Keratinocyte (primary cell): ENCODE results near the gene LSM3. TPM values are rescaled to one million over a fixed set of nuclear protein-coding genes. Genes with fewer than 3 reads are reported as not detected.

Experiments used
- DNase-seq: peaks from one replicate; pipeline ENCODE4 v3.0.0-alpha.2; 2011; ENCODE audit warnings: low read depth, missing footprints, low spot score
- FAIRE-seq: peaks from 2 replicates; lab custom pipeline; 2011; peaks lifted over from hg19 to GRCh38; lab: Jason Lieb, UNC
- H2AFZ ChIP-seq: 2 replicates; pipeline ENCODE4 v1.6.0; 2012; ENCODE audit warnings: low read length, control low read depth, inconsistent platforms; ENCODE audit not compliant: control insufficient read depth
- H3K27ac ChIP-seq: 2 replicates; pipeline ENCODE4 v1.5.1; 2011; ENCODE audit warnings: low read length; ENCODE audit not compliant: control insufficient read depth, insufficient read depth
- H3K27me3 ChIP-seq: 3 replicates; pipeline ENCODE4 v1.6.0; 2011; ENCODE audit warnings: low read length; ENCODE audit not compliant: control insufficient read depth, insufficient read depth; ENCODE audit errors: extremely low read depth
- H3K36me3 ChIP-seq, 2 experiments: 2 replicates in 1 of 2; 3 replicates in 1 of 2; pipeline ENCODE4 v1.5.1; 2011; ENCODE audit warnings: low read length in 2 of 2, mild to moderate bottlenecking in 1 of 2; ENCODE audit not compliant: control insufficient read depth in 2 of 2, insufficient read depth in 2 of 2; ENCODE audit errors: extremely low read depth in 1 of 2
- H3K4me1 ChIP-seq: 3 replicates; pipeline ENCODE4 v1.5.1; 2011; ENCODE audit warnings: low read length; ENCODE audit not compliant: control insufficient read depth, insufficient read depth; ENCODE audit errors: extremely low read depth
- H3K4me2 ChIP-seq: 3 replicates; pipeline ENCODE4 v1.6.0; 2011; ENCODE audit warnings: low read depth, low read length; ENCODE audit not compliant: control insufficient read depth, insufficient read depth; ENCODE audit errors: extremely low read depth
- H3K4me3 ChIP-seq, 3 experiments: fragments of 200-600 bp in 1 of 3; sonication (generic) in 1 of 3; 2 replicates in 2 of 3; 3 replicates in 1 of 3; pipeline ENCODE4 v1.5.1; 2011 to 2016; ENCODE audit warnings: low read length in 3 of 3, mild to moderate bottlenecking in 3 of 3, control low read depth in 2 of 3, inconsistent platforms in 1 of 3, low read depth in 1 of 3, mixed read lengths in 1 of 3, mixed run types in 1 of 3, moderate library complexity in 1 of 3; ENCODE audit not compliant: control insufficient read depth in 2 of 3, insufficient read depth in 2 of 3; ENCODE audit errors: extremely low read depth in 1 of 3
- H3K79me2 ChIP-seq: 2 replicates; pipeline ENCODE4 v1.6.0; 2012; ENCODE audit warnings: low read length; ENCODE audit not compliant: control insufficient read depth, insufficient read depth
- H3K9ac ChIP-seq: 3 replicates; pipeline ENCODE4 v1.6.0; 2011; ENCODE audit warnings: low read length; ENCODE audit not compliant: control insufficient read depth, insufficient read depth; ENCODE audit errors: extremely low read depth
- H3K9me1 ChIP-seq: 3 replicates; pipeline ENCODE4 v1.6.0; 2011; ENCODE audit warnings: low read length; ENCODE audit not compliant: control insufficient read depth, insufficient read depth; ENCODE audit errors: extremely low read depth
- H3K9me3 ChIP-seq: 2 replicates; pipeline ENCODE4 v1.5.1; 2012; ENCODE audit warnings: low read depth, low read length; ENCODE audit not compliant: control insufficient read depth
- H4K20me1 ChIP-seq: 3 replicates; pipeline ENCODE4 v1.6.0; 2011; ENCODE audit warnings: low read length; ENCODE audit not compliant: control insufficient read depth, insufficient read depth; ENCODE audit errors: extremely low read depth
- EZH2 ChIP-seq: IDR thresholded peaks from one replicate; pipeline ENCODE4 v1.6.1; 2012; ENCODE audit warnings: inconsistent platforms, mild to moderate bottlenecking, low read length, moderate library complexity
- dilution Hi-C: fragments of 300-500 bp; cut with MboI; formaldehyde crosslinking; loops from one replicate; pipeline ENCODE4 v1.7.0; 2020; ENCODE audit warnings: low sequenced_read_pairs; ENCODE audit not compliant: extremely low pct_ligation_motif_present
- polyA plus RNA-seq, 5 experiments: library from polyadenylated mRNA; depleted of rRNA in 3 of 5; stranded (reverse) in 3 of 5; stranded (forward) in 1 of 5; unstranded in 1 of 5; fragments of >200 nt; gene quantifications; 1 replicate in 1 of 5; 2 replicates in 3 of 5; 3 replicates in 1 of 5; pipeline versions ENCODE4 v1.2.1 to v1.2.3, GENCODE V29; 2011 to 2012; ENCODE audit warnings: missing spikeins in 2 of 5, low read depth in 1 of 5, low replicate concordance in 1 of 5
- TF ChIP-seq, protein P1 (sequence below), 3 experiments: IDR thresholded peaks in 1 of 3; conservative IDR thresholded peaks in 1 of 3; optimal IDR thresholded peaks in 1 of 3; 2 replicates in 2 of 3; 3 replicates in 1 of 3; pipeline versions ENCODE3 to v1.5.1; 2011; ENCODE audit warnings: low read length in 3 of 3, mild to moderate bottlenecking in 3 of 3, moderate library complexity in 2 of 3, control low read depth in 1 of 3, inconsistent platforms in 1 of 3; ENCODE audit not compliant: insufficient read depth in 2 of 3; ENCODE audit errors: extremely low read depth in 1 of 3

Gene LSM3
- polyA plus RNA-seq, 1 donor (not counting 4 experiments of a cell fraction or from before 2014, with no cell fraction given), result 26.1 TPM

GRCh38 chr3:14133876-14134275, 44.7 kb upstream of the LSM3 start:
- dilution Hi-C loops, result no loop called here
- Histone ChIP-seq H3K4me3 (no peak overlapping the region), H3K4me1 (peaks cover 44% of the 10 kb centered on the region), H3K9me1 (no peaks in the 10 kb centered on the region), H3K4me2 (no peak overlapping the region), H2AFZ (no peak overlapping the region), H3K9me3 (no peaks in the 10 kb centered on the region), H3K9ac (peak overlapping the region; percentile 5), H3K36me3 (peaks cover 62 to 81% of the 10 kb centered on the region in 2 experiments), H4K20me1 (peaks cover under 1% of the 10 kb centered on the region), H3K27me3 (no peaks in the 10 kb centered on the region), H3K27ac (peak overlapping the region; percentile 66), H3K79me2 (peaks cover 12% of the 10 kb centered on the region)
- TF ChIP-seq, protein P1, sequence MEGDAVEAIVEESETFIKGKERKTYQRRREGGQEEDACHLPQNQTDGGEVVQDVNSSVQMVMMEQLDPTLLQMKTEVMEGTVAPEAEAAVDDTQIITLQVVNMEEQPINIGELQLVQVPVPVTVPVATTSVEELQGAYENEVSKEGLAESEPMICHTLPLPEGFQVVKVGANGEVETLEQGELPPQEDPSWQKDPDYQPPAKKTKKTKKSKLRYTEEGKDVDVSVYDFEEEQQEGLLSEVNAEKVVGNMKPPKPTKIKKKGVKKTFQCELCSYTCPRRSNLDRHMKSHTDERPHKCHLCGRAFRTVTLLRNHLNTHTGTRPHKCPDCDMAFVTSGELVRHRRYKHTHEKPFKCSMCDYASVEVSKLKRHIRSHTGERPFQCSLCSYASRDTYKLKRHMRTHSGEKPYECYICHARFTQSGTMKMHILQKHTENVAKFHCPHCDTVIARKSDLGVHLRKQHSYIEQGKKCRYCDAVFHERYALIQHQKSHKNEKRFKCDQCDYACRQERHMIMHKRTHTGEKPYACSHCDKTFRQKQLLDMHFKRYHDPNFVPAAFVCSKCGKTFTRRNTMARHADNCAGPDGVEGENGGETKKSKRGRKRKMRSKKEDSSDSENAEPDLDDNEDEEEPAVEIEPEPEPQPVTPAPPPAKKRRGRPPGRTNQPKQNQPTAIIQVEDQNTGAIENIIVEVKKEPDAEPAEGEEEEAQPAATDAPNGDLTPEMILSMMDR (optimal IDR thresholded peaks at IDR 0.05 in 1 of 3, IDR thresholded peaks at IDR 0.05 in 1 of 3, conservative IDR thresholded peaks at IDR 0.05 in 1 of 3; ENCODE audit: extremely low read depth in 1 of 3, insufficient read depth in 2 of 3, low read length in 3 of 3), result no peak
- no peak for TF ChIP-seq EZH2
- FAIRE-seq, result peak; percentile 92
- no peak for DNase-seq

GRCh38 chr3:14134291-14134690, 44.3 kb upstream of the LSM3 start:
- Histone ChIP-seq H3K4me3 (no peak overlapping the region), H2AFZ (no peak overlapping the region), H3K4me1 (peaks cover 44% of the 10 kb centered on the region), H4K20me1 (no peaks in the 10 kb centered on the region), H3K27ac (peak overlapping the region; percentile 66), H3K27me3 (no peaks in the 10 kb centered on the region), H3K9me3 (no peaks in the 10 kb centered on the region), H3K9me1 (no peaks in the 10 kb centered on the region), H3K4me2 (no peak overlapping the region), H3K9ac (peak overlapping the region; percentile 5), H3K36me3 (peaks cover 62 to 79% of the 10 kb centered on the region in 2 experiments), H3K79me2 (peaks cover 9% of the 10 kb centered on the region)
- DNase-seq (no peak), FAIRE-seq (no peak)
- TF ChIP-seq EZH2, result no peak
- TF ChIP-seq, protein P1 (optimal IDR thresholded peaks at IDR 0.05 in 1 of 3, IDR thresholded peaks at IDR 0.05 in 1 of 3, conservative IDR thresholded peaks at IDR 0.05 in 1 of 3; ENCODE audit: extremely low read depth in 1 of 3, insufficient read depth in 2 of 3, low read length in 3 of 3), result no peak
- dilution Hi-C loops, result no loop called here
